WERI-Rb-1 (cell line): ENCODE results near the gene ADAP2.
"Not testable (repeated sequence)": the region's sequence is repeated elsewhere in the genome, so short reads cannot be mapped to it uniquely, and the experiment has no call there.

Experiments used
- DNase-seq: peaks from one replicate; pipeline ENCODE4 v3.0.0-alpha.2; 2020
- H3K27ac ChIP-seq: fragments of 250-450 bp; sonication (Bioruptor Pico); 2 replicates; pipeline ENCODE4 v1.5.1; 2020; ENCODE audit warnings: mild to moderate bottlenecking, moderate library complexity
- H3K27me3 ChIP-seq: fragments of 250-450 bp; sonication (Bioruptor Pico); 2 replicates; pipeline ENCODE4 v1.5.1; 2021; ENCODE audit warnings: mild to moderate bottlenecking, low read depth, moderate library complexity; ENCODE audit not compliant: insufficient read depth, severe bottlenecking
- H3K36me3 ChIP-seq: fragments of 250-450 bp; sonication (Bioruptor Pico); 2 replicates; pipeline ENCODE4 v1.5.1; 2020; ENCODE audit warnings: mild to moderate bottlenecking, moderate library complexity
- H3K4me3 ChIP-seq: 2 replicates; pipeline ENCODE4 v1.5.1; 2011; ENCODE audit warnings: low read depth, mild to moderate bottlenecking, control low read depth, low read length
- H3K9me3 ChIP-seq: fragments of 250-450 bp; sonication (Bioruptor Pico); 2 replicates; pipeline ENCODE4 v1.5.1; 2021; ENCODE audit warnings: mild to moderate bottlenecking, moderate library complexity; ENCODE audit not compliant: severe bottlenecking
- CTCF ChIP-seq: IDR thresholded peaks from 2 replicates; pipeline ENCODE4 v1.5.1; 2011; ENCODE audit warnings: low read depth, mild to moderate bottlenecking, control low read depth, inconsistent platforms, low read length

ADAP2 gene

GRCh38 chr17:30927756-30928155, 6.0 kb downstream of the ADAP2 start:
- DNase-seq, result no peak
- H3K4me3 ChIP-seq, result no peak overlapping the region
- no peak for TF ChIP-seq CTCF
- H3K9me3 ChIP-seq, result no peaks in the 10 kb centered on the region
- no peaks in the 10 kb centered on the region for H3K36me3 ChIP-seq
- H3K27me3 ChIP-seq, result peaks cover 2% of the 10 kb centered on the region
- H3K27ac ChIP-seq, result no peak overlapping the region

- Histone ChIP-seq H3K4me3 (no peak overlapping the region), H3K27ac (no peak overlapping the region), H3K9me3 (no peaks in the 10 kb centered on the region), H3K27me3 (no peaks in the 10 kb centered on the region), H3K36me3 (no peaks in the 10 kb centered on the region)
- no peak for DNase-seq
- TF ChIP-seq CTCF, result no peak
Observed at GRCh38 chr17:30928584-30928983, 6.8 kb downstream of the ADAP2 start.

GRCh38 chr17:30929081-30929633, 7.4 kb downstream of the ADAP2 start:
- Histone ChIP-seq H3K27me3 (no peaks in the 10 kb centered on the region), H3K4me3 (no peak overlapping the region), H3K9me3 (no peaks in the 10 kb centered on the region), H3K36me3 (no peaks in the 10 kb centered on the region), H3K27ac (no peak overlapping the region)
- no peak for DNase-seq
- TF ChIP-seq CTCF, result no peak

GRCh38 chr17:30929861-30930260, 8.1 kb downstream of the ADAP2 start:
- H3K9me3 ChIP-seq, H3K27ac ChIP-seq, DNase-seq, H3K27me3 ChIP-seq, H3K36me3 ChIP-seq, H3K4me3 ChIP-seq: not testable (repeated sequence)

GRCh38 chr17:30930495-30930894, 8.8 kb downstream of the ADAP2 start:
- no peak overlapping the region for H3K4me3 ChIP-seq
- H3K9me3 ChIP-seq, result no peaks in the 10 kb centered on the region
- no peaks in the 10 kb centered on the region for H3K27me3 ChIP-seq
- H3K27ac ChIP-seq, result no peak overlapping the region
- H3K36me3 ChIP-seq, result no peaks in the 10 kb centered on the region
- DNase-seq, result no peak
- no peak for TF ChIP-seq CTCF

GRCh38 chr17:30931582-30931981, 9.8 kb downstream of the ADAP2 start:
- H3K27ac ChIP-seq, DNase-seq, H3K36me3 ChIP-seq, H3K4me3 ChIP-seq, H3K9me3 ChIP-seq, H3K27me3 ChIP-seq: not testable (repeated sequence)

- no peak overlapping the region for H3K4me3 ChIP-seq
- TF ChIP-seq CTCF, result no peak
- H3K9me3 ChIP-seq, result no peaks in the 10 kb centered on the region
- DNase-seq, result no peak
- H3K27ac ChIP-seq, result no peak overlapping the region
- H3K36me3 ChIP-seq, result no peaks in the 10 kb centered on the region
- no peaks in the 10 kb centered on the region for H3K27me3 ChIP-seq
Observed at GRCh38 chr17:30933966-30934365, 12.2 kb downstream of the ADAP2 start.
